Measurements from ENCODE around the gene CCSAP. TPM values are rescaled to one million over a fixed set of nuclear protein-coding genes. Genes with fewer than 3 reads are reported as not detected.

CCSAP gene
- total RNA-seq, 1 experiment from 2014 or later = 8.5 TPM

DNA sequence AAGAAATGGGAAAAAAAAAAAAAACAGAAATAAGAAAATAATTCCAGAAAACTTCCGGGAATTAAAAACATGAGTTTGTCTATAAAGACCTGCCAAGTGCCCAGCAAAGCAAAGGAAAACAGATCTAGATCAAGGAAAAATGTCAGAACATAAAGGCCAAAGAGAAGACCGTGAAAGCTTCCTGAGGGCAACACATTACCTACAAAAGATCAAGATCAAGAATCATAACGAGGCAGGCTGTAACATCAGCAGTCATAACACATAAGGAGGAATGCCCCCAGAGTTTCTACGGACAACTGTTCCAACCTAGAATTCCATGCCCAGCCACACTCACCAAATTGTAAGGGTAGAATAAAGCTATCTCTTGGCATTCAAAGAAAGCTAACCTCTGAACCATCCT lies 3.8 kb downstream of the CCSAP start:
- Mint-ChIP-seq H3K9me3 (peaks cover 7% of the 10 kb centered on the region in 2 experiments; a peak in 4 of 5 replicates), H3K27me3 (ENCODE audit: low read depth) (peaks cover 10% of the 10 kb centered on the region), H3K4me3 (no peak overlapping the region; a peak in 1 of 5 replicates), H3K36me3 (ENCODE audit: insufficient read depth in 1 of 3, low read depth in 3 of 3) (peaks cover 8 to 15% (median 14%) of the 10 kb centered on the region in 3 experiments), H3K27ac (no peak overlapping the region), H3K4me1 (peaks cover 37 to 38% of the 10 kb centered on the region in 2 experiments)
- H2BK15ac ChIP-seq (ENCODE audit: low read depth, low read length) = no peak overlapping the region
- no CpG with 5 or more reads among the region's 4 CpGs for WGBS (ENCODE audit: extremely low coverage, insufficient read length, low lambda C conversion rate)
- no peak overlapping the region for H3K27ac ChIP-seq (ENCODE audit: insufficient read length, low read depth, low read length)
- no peak for DNase-seq
- no peak overlapping the region for H2BK120ac ChIP-seq (ENCODE audit: low read depth, low read length, poor library complexity, severe bottlenecking)
- H4K20me1 ChIP-seq (ENCODE audit: control insufficient read depth, insufficient read depth, insufficient read length) = no peaks in the 10 kb centered on the region
- H2AFZ ChIP-seq (ENCODE audit: low read length) = no peak overlapping the region
- no peak overlapping the region for H3K18ac ChIP-seq (ENCODE audit: insufficient read length, low read depth, low read length)
- H3K79me2 ChIP-seq (ENCODE audit: insufficient read depth, low read length) = peaks cover 34% of the 10 kb centered on the region; the same call in 1 of the 2 replicates
- peaks cover 6% of the 10 kb centered on the region for H3K79me1 ChIP-seq (ENCODE audit: insufficient read depth, low read depth, low read length, poor library complexity, severe bottlenecking)
- no peak overlapping the region for H2BK20ac ChIP-seq (ENCODE audit: low read depth, low read length, poor library complexity, severe bottlenecking)
- no peak overlapping the region for H3K23ac ChIP-seq (ENCODE audit: insufficient read length, low read depth, low read length)
- no peak overlapping the region for H4K91ac ChIP-seq (ENCODE audit: insufficient read length, low read depth, low read length)
- H2BK5ac ChIP-seq (ENCODE audit: insufficient read length, low read length) = no peak overlapping the region
- H3K56ac ChIP-seq (ENCODE audit: insufficient read length, low read depth, low read length) = no peak overlapping the region
- H2AK5ac ChIP-seq (ENCODE audit: insufficient read length, low read length) = no peak overlapping the region
- peak overlapping the region; percentile 59 for H3K4me2 ChIP-seq (ENCODE audit: insufficient read depth, insufficient read length, low read length)
- no peak overlapping the region for H4K8ac ChIP-seq (replicated peaks; ENCODE audit: insufficient read length, low read depth, low read length)
- no peak overlapping the region for H3K14ac ChIP-seq (ENCODE audit: insufficient read depth, low read length)
- H3K9ac ChIP-seq (ENCODE audit: extremely low read depth, insufficient read length, low read length) = peak overlapping the region; percentile 10
- H3K4ac ChIP-seq (ENCODE audit: low read depth, low read length) = no peak overlapping the region
- TF ChIP-seq, protein P1, sequence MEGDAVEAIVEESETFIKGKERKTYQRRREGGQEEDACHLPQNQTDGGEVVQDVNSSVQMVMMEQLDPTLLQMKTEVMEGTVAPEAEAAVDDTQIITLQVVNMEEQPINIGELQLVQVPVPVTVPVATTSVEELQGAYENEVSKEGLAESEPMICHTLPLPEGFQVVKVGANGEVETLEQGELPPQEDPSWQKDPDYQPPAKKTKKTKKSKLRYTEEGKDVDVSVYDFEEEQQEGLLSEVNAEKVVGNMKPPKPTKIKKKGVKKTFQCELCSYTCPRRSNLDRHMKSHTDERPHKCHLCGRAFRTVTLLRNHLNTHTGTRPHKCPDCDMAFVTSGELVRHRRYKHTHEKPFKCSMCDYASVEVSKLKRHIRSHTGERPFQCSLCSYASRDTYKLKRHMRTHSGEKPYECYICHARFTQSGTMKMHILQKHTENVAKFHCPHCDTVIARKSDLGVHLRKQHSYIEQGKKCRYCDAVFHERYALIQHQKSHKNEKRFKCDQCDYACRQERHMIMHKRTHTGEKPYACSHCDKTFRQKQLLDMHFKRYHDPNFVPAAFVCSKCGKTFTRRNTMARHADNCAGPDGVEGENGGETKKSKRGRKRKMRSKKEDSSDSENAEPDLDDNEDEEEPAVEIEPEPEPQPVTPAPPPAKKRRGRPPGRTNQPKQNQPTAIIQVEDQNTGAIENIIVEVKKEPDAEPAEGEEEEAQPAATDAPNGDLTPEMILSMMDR (conservative IDR thresholded peaks at IDR 0.05) = no peak
- H3K23me2 ChIP-seq (ENCODE audit: insufficient read length, low read depth, low read length, poor library complexity, severe bottlenecking) = peaks cover 4% of the 10 kb centered on the region
- no peaks in the 10 kb centered on the region for H3K27me3 ChIP-seq (ENCODE audit: insufficient read depth, low read length)
- H3K4me1 ChIP-seq (ENCODE audit: insufficient read depth, low read length) = peaks cover 2% of the 10 kb centered on the region; the same call in 1 of the 2 replicates
- H3T11ph ChIP-seq (ENCODE audit: low read length) = no peak overlapping the region
- no peak overlapping the region for H4K5ac ChIP-seq (ENCODE audit: insufficient read length, low read depth, low read length)
- H2BK12ac ChIP-seq (ENCODE audit: insufficient read length, low read depth, low read length) = no peak overlapping the region
- H3K9me3 ChIP-seq (ENCODE audit: control insufficient read depth, low read depth, low read length) = no peaks in the 10 kb centered on the region
